ENCODE measurements around the gene ECSIT. TPM values are rescaled to one million over a fixed set of nuclear protein-coding genes. Genes with fewer than 3 reads are reported as not detected.
"Not testable (repeated sequence)": the region's sequence is repeated elsewhere in the genome, so short reads cannot be mapped to it uniquely, and the experiment has no call there.

The ECSIT gene
- polyA plus RNA-seq, 1 of the 3 experiments (the other 2 are of a cell fraction), result 43.8 TPM

- H3K9me2 ChIP-seq, result no peaks in the 10 kb centered on the region
- H2AFZ ChIP-seq (ENCODE audit: low read depth), result no peak overlapping the region
- H3K4me2 ChIP-seq, result no peak overlapping the region
- no peak overlapping the region for H3K27ac ChIP-seq (ENCODE audit: low read depth in 2 of 2, low read length in 1 of 2)
- 0 out of 2 replicates have a peak, but pooled peaks cover 16% of the 10 kb centered on the region for H3K27me3 ChIP-seq (ENCODE audit: insufficient read depth)
- H3K9ac ChIP-seq, result no peak overlapping the region
- no peaks in the 10 kb centered on the region for H3K9me3 ChIP-seq
- no peaks in the 10 kb centered on the region for H3F3A ChIP-seq (replicated peaks; ENCODE audit: insufficient read depth)
- H3K79me2 ChIP-seq (ENCODE audit: insufficient read depth), result no peaks in the 10 kb centered on the region
- H3K36me3 ChIP-seq (replicated peaks in 1 of 2; ENCODE audit: control insufficient read depth in 1 of 2, insufficient read depth in 2 of 2, low read length in 1 of 2), result no peaks in the 10 kb centered on the region
- no peak for DNase-seq
- H3K4me1 ChIP-seq (ENCODE audit: control insufficient read depth in 1 of 2, insufficient read depth in 2 of 2, low read depth in 1 of 2, low read length in 1 of 2), result peaks cover 0 to 11% of the 10 kb centered on the region in 2 experiments; a peak in 1 of 4 replicates
- ChIA-PET POLR2A (no interaction called here), CTCF (no interaction called here)
- H4K20me1 ChIP-seq (ENCODE audit: insufficient read depth), result no peaks in the 10 kb centered on the region
- TF ChIP-seq TCF12 (IDR thresholded peaks at IDR 0.05) (no peak), FOXM1 (IDR thresholded peaks at IDR 0.05; ENCODE audit: low read depth) (no peak), ELF1 (IDR thresholded peaks at IDR 0.05) (no peak), TEAD4 (IDR thresholded peaks at IDR 0.05; ENCODE audit: borderline replicate concordance, insufficient read depth) (no peak), RFX5 (IDR thresholded peaks at IDR 0.05; ENCODE audit: low read length) (no peak), EP300 (IDR thresholded peaks at IDR 0.05; ENCODE audit: borderline replicate concordance in 1 of 2, low read depth in 1 of 2, low read length in 1 of 2) (no peak), MEF2A (IDR thresholded peaks at IDR 0.05; ENCODE audit: borderline replicate concordance, low read depth) (no peak), NFIC (IDR thresholded peaks at IDR 0.05; ENCODE audit: borderline replicate concordance) (no peak), MXI1 (IDR thresholded peaks at IDR 0.05; ENCODE audit: low read depth, low read length) (no peak), YY1 (IDR thresholded peaks at IDR 0.05; ENCODE audit: low read depth) (no peak)
- TF ChIP-seq, protein P1, sequence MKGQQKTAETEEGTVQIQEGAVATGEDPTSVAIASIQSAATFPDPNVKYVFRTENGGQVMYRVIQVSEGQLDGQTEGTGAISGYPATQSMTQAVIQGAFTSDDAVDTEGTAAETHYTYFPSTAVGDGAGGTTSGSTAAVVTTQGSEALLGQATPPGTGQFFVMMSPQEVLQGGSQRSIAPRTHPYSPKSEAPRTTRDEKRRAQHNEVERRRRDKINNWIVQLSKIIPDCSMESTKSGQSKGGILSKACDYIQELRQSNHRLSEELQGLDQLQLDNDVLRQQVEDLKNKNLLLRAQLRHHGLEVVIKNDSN (IDR thresholded peaks at IDR 0.05; ENCODE audit: borderline replicate concordance, low read depth), result no peak
- TF ChIP-seq, protein P2, sequence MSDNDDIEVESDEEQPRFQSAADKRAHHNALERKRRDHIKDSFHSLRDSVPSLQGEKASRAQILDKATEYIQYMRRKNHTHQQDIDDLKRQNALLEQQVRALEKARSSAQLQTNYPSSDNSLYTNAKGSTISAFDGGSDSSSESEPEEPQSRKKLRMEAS (IDR thresholded peaks at IDR 0.05; ENCODE audit: low read depth), result no peak
- H3K4me3 ChIP-seq (ENCODE audit: low read depth in 2 of 2, low read length in 1 of 2), result no peak overlapping the region
- 75% methylated on average over 8 of the region's 8 CpGs for WGBS (ENCODE audit: low lambda C conversion rate)
These were observed 53.1 kb downstream of the ECSIT start for GRCh38 chr19:11475861-11476260.

DNA sequence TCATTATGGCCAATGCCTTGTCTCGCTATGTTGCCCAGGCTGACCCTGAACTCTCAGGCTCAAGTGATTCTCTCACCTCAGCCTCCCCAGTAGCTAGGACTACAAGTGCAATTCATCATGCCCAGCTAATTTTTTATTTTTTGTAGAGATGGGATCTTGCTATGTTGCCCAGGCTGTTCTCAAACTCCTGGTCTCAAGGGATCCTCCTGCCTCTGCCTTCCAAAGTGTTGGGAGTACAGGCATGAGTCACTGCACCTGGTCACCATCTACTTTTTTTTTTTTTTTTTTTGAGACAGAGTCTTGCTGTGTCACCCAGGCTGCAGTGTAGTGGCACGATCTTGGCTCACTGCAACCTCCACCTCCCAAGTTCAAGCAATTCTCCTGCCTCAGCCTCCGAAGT, 53.6 kb downstream of the ECSIT start:
- H2AFZ ChIP-seq (ENCODE audit: low read depth); DNase-seq; POLR2A ChIA-PET; H3K36me3 ChIP-seq (replicated peaks in 1 of 2; ENCODE audit: control insufficient read depth in 1 of 2, insufficient read depth in 2 of 2, low read length in 1 of 2); H3K9me3 ChIP-seq; H3K9me2 ChIP-seq; H3K4me2 ChIP-seq; H4K20me1 ChIP-seq (ENCODE audit: insufficient read depth); H3F3A ChIP-seq (replicated peaks; ENCODE audit: insufficient read depth); H3K4me3 ChIP-seq (ENCODE audit: low read depth in 2 of 2, low read length in 1 of 2); H3K9ac ChIP-seq; H3K79me2 ChIP-seq (ENCODE audit: insufficient read depth); H3K27ac ChIP-seq (ENCODE audit: low read depth in 2 of 2, low read length in 1 of 2): not testable (repeated sequence)
- CTCF ChIA-PET, result interaction anchor here (1.6 kb wide), 1 partner anchor 13 kb away, joined by 3 read pairs; no protein-coding TSS in a partner anchor
- 88% methylated on average over 3 of the region's 3 CpGs for WGBS (ENCODE audit: low lambda C conversion rate)
- 0 out of 2 replicates have a peak, but pooled peaks cover 13% of the 10 kb centered on the region for H3K27me3 ChIP-seq (ENCODE audit: insufficient read depth)
- peaks cover 0 to 11% of the 10 kb centered on the region in 2 experiments; a peak in 1 of 4 replicates for H3K4me1 ChIP-seq (ENCODE audit: control insufficient read depth in 1 of 2, insufficient read depth in 2 of 2, low read depth in 1 of 2, low read length in 1 of 2)

DNA sequence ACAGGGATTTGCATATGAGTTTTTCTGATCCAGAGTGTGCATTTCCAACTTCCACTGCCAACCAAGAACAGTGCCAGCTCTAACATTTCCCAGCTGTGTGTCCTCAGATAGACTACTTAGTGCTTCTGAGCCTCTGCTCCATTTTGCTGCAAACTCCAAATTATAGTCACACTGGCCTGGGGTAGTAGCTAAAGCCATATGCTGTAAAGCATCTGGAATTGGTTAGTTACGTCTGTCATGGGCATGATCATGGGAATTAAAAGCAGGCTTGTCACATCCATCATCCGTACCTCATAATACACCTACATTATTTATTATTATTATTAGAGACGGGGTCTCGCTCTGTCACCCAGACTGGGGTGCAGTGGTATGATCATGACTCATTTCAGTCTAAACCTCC, 55.2 kb downstream of the ECSIT start:
- ChIA-PET POLR2A (interaction anchor here (0.7 kb wide), 1 partner anchor 16 kb away, joined by 3 read pairs; no protein-coding TSS in a partner anchor), CTCF (interaction anchor here (0.9 to 3.1 kb wide), 6 partner anchors 9 to 230 kb away, joined by 3 to 12 read pairs (median 4); no protein-coding TSS in a partner anchor)
- no peaks in the 10 kb centered on the region for H3K9me3 ChIP-seq
- no peaks in the 10 kb centered on the region for H3K36me3 ChIP-seq (replicated peaks in 1 of 2; ENCODE audit: control insufficient read depth in 1 of 2, insufficient read depth in 2 of 2, low read length in 1 of 2)
- H3K79me2 ChIP-seq (ENCODE audit: insufficient read depth), result no peaks in the 10 kb centered on the region
- H3K9ac ChIP-seq, result no peak overlapping the region
- H3K4me1 ChIP-seq (ENCODE audit: control insufficient read depth in 1 of 2, insufficient read depth in 2 of 2, low read depth in 1 of 2, low read length in 1 of 2), result peaks cover 0 to 7% of the 10 kb centered on the region in 2 experiments; a peak in 1 of 4 replicates
- peak; percentile 70 for DNase-seq
- H2AFZ ChIP-seq (ENCODE audit: low read depth), result no peak overlapping the region
- H3K4me2 ChIP-seq, result no peak overlapping the region
- H3K27ac ChIP-seq (ENCODE audit: low read depth in 2 of 2, low read length in 1 of 2), result no peak overlapping the region
- no peaks in the 10 kb centered on the region for H3K27me3 ChIP-seq (ENCODE audit: insufficient read depth)
- 27% methylated on average over 4 of the region's 4 CpGs for WGBS (ENCODE audit: low lambda C conversion rate)
- H3K9me2 ChIP-seq, result no peaks in the 10 kb centered on the region
- no peaks in the 10 kb centered on the region for H4K20me1 ChIP-seq (ENCODE audit: insufficient read depth)
- H3F3A ChIP-seq (replicated peaks; ENCODE audit: insufficient read depth), result peaks cover 2% of the 10 kb centered on the region
- H3K4me3 ChIP-seq (ENCODE audit: low read depth in 2 of 2, low read length in 1 of 2), result no peak overlapping the region
- TF ChIP-seq TCF12 (IDR thresholded peaks at IDR 0.05), result peak; percentile 49; the same call in 1 of the 2 replicates
- no peak for TF ChIP-seq JUND (IDR thresholded peaks at IDR 0.05)
- no peak for TF ChIP-seq FOXJ3 (CRISPR knock-in tag; IDR thresholded peaks at IDR 0.05)
- no peak for TF ChIP-seq GATA2 (CRISPR knock-in tag; IDR thresholded peaks at IDR 0.05)
- TF ChIP-seq, protein P3, sequence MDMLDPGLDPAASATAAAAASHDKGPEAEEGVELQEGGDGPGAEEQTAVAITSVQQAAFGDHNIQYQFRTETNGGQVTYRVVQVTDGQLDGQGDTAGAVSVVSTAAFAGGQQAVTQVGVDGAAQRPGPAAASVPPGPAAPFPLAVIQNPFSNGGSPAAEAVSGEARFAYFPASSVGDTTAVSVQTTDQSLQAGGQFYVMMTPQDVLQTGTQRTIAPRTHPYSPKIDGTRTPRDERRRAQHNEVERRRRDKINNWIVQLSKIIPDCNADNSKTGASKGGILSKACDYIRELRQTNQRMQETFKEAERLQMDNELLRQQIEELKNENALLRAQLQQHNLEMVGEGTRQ (IDR thresholded peaks at IDR 0.05; ENCODE audit: borderline replicate concordance, low read depth, low read length), result no peak
- TF ChIP-seq, protein P2 (IDR thresholded peaks at IDR 0.05; ENCODE audit: low read depth), result no peak
- no peak for TF ChIP-seq TAF1 (IDR thresholded peaks at IDR 0.05; ENCODE audit: borderline replicate concordance, low read depth, low read length)
- no peak for TF ChIP-seq SMC3 (IDR thresholded peaks at IDR 0.05; ENCODE audit: low read depth, low read length)
- 0 out of 2 replicates have a peak, but pooled peaks have one; percentile 30 for TF ChIP-seq MXI1 (IDR thresholded peaks at IDR 0.05; ENCODE audit: low read depth, low read length)
- TF ChIP-seq CHD2 (IDR thresholded peaks at IDR 0.05; ENCODE audit: low read length, partially characterized antibody), result no peak
- TF ChIP-seq GABPA (IDR thresholded peaks at IDR 0.05; ENCODE audit: low read depth), result no peak
- TF ChIP-seq RCOR1 (IDR thresholded peaks at IDR 0.05; ENCODE audit: low read length), result no peak
- TF ChIP-seq FOXM1 (IDR thresholded peaks at IDR 0.05; ENCODE audit: low read depth), result no peak
- no peak for TF ChIP-seq EZH2phosphoT487 (IDR thresholded peaks at IDR 0.05; ENCODE audit: borderline replicate concordance, low read depth)
- no peak for TF ChIP-seq TEAD4 (IDR thresholded peaks at IDR 0.05; ENCODE audit: borderline replicate concordance, insufficient read depth)

Measured in SK-N-SH (cell line).